ENCODE results near the gene CCDC170. TPM values are rescaled to one million over a fixed set of nuclear protein-coding genes. Genes with fewer than 3 reads are reported as not detected.

Gene CCDC170
- total and polyA plus RNA-seq, 2 of the 8 experiments (the other 6 are each of a cell fraction or from before 2014, with no cell fraction given) = 0.06 to 0.09 TPM

GRCh38 chr6:151577257-151577656 is 83.4 kb downstream of the CCDC170 start:
- Histone ChIP-seq H2BK5ac (ENCODE audit: low read depth, low read length) (no peak overlapping the region), H3K4me2 (ENCODE audit: insufficient read depth in 1 of 2, low read depth in 2 of 2, low read length in 2 of 2) (no peak overlapping the region), H3K23ac (ENCODE audit: insufficient read length) (no peak overlapping the region), H3K27ac (ENCODE audit: low read depth, low read length) (no peak overlapping the region), H4K20me1 (replicated peaks in 1 of 2; ENCODE audit: control insufficient read depth in 1 of 2, insufficient read depth in 2 of 2, low read length in 2 of 2) (no peaks in the 10 kb centered on the region), H4K5ac (ENCODE audit: insufficient read length, low read depth, low read length) (no peak overlapping the region), H3K4me1 (replicated peaks in 1 of 4; ENCODE audit: control insufficient read depth in 3 of 4, insufficient read depth in 4 of 4, low read length in 3 of 4) (no peaks in the 10 kb centered on the region), H3K27me3 (replicated peaks in 1 of 4; ENCODE audit: control insufficient read depth in 3 of 4, extremely low read depth in 1 of 4, insufficient read depth in 3 of 4, low read length in 3 of 4) (no peaks in the 10 kb centered on the region), H3K4ac (replicated peaks; ENCODE audit: insufficient read length, low read depth, low read length) (no peak overlapping the region), H3K18ac (ENCODE audit: extremely low read depth, low read length) (no peak overlapping the region), H4K91ac (replicated peaks; ENCODE audit: insufficient read length, low read length) (no peak overlapping the region), H3K23me2 (ENCODE audit: low read depth, low read length) (no peaks in the 10 kb centered on the region), H2BK20ac (ENCODE audit: low read length) (no peak overlapping the region), H3K79me1 (ENCODE audit: low read depth, low read length) (no peaks in the 10 kb centered on the region), H3K14ac (ENCODE audit: insufficient read length) (no peak overlapping the region), H2AK5ac (ENCODE audit: low read depth, low read length) (no peak overlapping the region), H2BK15ac (ENCODE audit: low read length) (no peak overlapping the region), H4K8ac (ENCODE audit: extremely low read depth, insufficient read depth, low read length) (no peak overlapping the region), H2BK120ac (replicated peaks; ENCODE audit: low read depth, low read length) (no peak overlapping the region), H2AFZ (ENCODE audit: low read length) (no peak overlapping the region), H3K4me3 (ENCODE audit: extremely low read depth in 1 of 4, insufficient read depth in 2 of 4, low read depth in 3 of 4, low read length in 4 of 4) (no peak overlapping the region), H3K36me3 (ENCODE audit: control insufficient read depth in 2 of 4, insufficient read depth in 4 of 4, low read length in 3 of 4) (no peaks in the 10 kb centered on the region), H3K9me3 (ENCODE audit: insufficient read depth in 2 of 2, low read depth in 1 of 2, low read length in 1 of 2) (peaks cover 2 to 4% of the 10 kb centered on the region in 2 experiments; a peak in 1 of 4 replicates), H3K56ac (replicated peaks; ENCODE audit: insufficient read length, low read depth, low read length) (no peak overlapping the region), H3K79me2 (ENCODE audit: control insufficient read depth in 1 of 2, insufficient read depth in 2 of 2, low read length in 2 of 2) (no peaks in the 10 kb centered on the region), H2BK12ac (ENCODE audit: low read depth, low read length) (no peak overlapping the region), H3K9ac (replicated peaks in 1 of 4; ENCODE audit: extremely low read depth in 1 of 4, low read depth in 3 of 4, low read length in 3 of 4) (no peak overlapping the region)
- 83% methylated on average over 5 of the region's 5 CpGs; no CpG with 5 or more reads in 1 of the 2 experiments for WGBS, 2 experiments (ENCODE audit: extremely low coverage in 1 of 2, insufficient coverage in 1 of 2, insufficient read length in 1 of 2, insufficient replicate concordance in 2 of 2, low coverage in 1 of 2, low lambda C conversion rate in 2 of 2, missing lambda C conversion rate in 1 of 2)
- DNase-seq (ENCODE audit: low read depth in 1 of 2, low spot score in 2 of 2) (no peak), FAIRE-seq (no peak)
- ChIA-PET POLR2A (ENCODE audit: partially characterized antibody) (no interaction called here), CTCF (ENCODE audit: partially characterized antibody) (no interaction called here)
- TF ChIP-seq BACH1 (IDR thresholded peaks at IDR 0.05; ENCODE audit: low read length) (no peak), JUN (IDR thresholded peaks at IDR 0.05; ENCODE audit: low read depth, low read length) (no peak), NRF1 (IDR thresholded peaks at IDR 0.05; ENCODE audit: low read depth, low read length) (no peak), SP2 (IDR thresholded peaks at IDR 0.05; ENCODE audit: low read length) (no peak), EP300 (IDR thresholded peaks at IDR 0.05; ENCODE audit: borderline replicate concordance in 1 of 2, low read depth in 2 of 2, low read length in 2 of 2) (no peak), CHD2 (IDR thresholded peaks at IDR 0.05; ENCODE audit: low read length) (no peak), FOSL1 (IDR thresholded peaks at IDR 0.05; ENCODE audit: insufficient read depth, low read depth, low read length) (no peak), ATF2 (IDR thresholded peaks at IDR 0.05; ENCODE audit: low read length) (no peak), TCF12 (IDR thresholded peaks at IDR 0.05; ENCODE audit: low read depth, low read length) (no peak), POU5F1 (IDR thresholded peaks at IDR 0.05; ENCODE audit: low read depth, low read length) (no peak)
- TF ChIP-seq, protein P1, sequence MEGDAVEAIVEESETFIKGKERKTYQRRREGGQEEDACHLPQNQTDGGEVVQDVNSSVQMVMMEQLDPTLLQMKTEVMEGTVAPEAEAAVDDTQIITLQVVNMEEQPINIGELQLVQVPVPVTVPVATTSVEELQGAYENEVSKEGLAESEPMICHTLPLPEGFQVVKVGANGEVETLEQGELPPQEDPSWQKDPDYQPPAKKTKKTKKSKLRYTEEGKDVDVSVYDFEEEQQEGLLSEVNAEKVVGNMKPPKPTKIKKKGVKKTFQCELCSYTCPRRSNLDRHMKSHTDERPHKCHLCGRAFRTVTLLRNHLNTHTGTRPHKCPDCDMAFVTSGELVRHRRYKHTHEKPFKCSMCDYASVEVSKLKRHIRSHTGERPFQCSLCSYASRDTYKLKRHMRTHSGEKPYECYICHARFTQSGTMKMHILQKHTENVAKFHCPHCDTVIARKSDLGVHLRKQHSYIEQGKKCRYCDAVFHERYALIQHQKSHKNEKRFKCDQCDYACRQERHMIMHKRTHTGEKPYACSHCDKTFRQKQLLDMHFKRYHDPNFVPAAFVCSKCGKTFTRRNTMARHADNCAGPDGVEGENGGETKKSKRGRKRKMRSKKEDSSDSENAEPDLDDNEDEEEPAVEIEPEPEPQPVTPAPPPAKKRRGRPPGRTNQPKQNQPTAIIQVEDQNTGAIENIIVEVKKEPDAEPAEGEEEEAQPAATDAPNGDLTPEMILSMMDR (IDR thresholded peaks at IDR 0.05; ENCODE audit: control extremely low read depth in 1 of 3, insufficient read depth in 1 of 3, low read depth in 1 of 3, low read length in 3 of 3) = no peak
